Measurements from ENCODE around the gene LYPD1. TPM values are rescaled to one million over a fixed set of nuclear protein-coding genes. Genes with fewer than 3 reads are reported as not detected.

Gene LYPD1
- total RNA-seq, 1 donor from 2014 or later, result 53.2 TPM

- Histone ChIP-seq H3K27me3 (ENCODE audit: control insufficient read depth, insufficient read depth, low read length) (no peaks in the 10 kb centered on the region), H3K36me3 (ENCODE audit: control insufficient read depth, insufficient read depth, low read length) (peaks cover 2% of the 10 kb centered on the region), H3K4me3 (ENCODE audit: low read depth, low read length) (no peak overlapping the region)
- TF ChIP-seq CTCF (IDR thresholded peaks at IDR 0.05; ENCODE audit: insufficient read depth, low read length, poor library complexity, severe bottlenecking), result no peak
- no peak for DNase-seq (ENCODE audit: low read depth)
These were observed 5.9 kb downstream of the LYPD1 start for GRCh38 chr2:132664096-132664495.

- peaks cover 4% of the 10 kb centered on the region for H3K36me3 ChIP-seq (ENCODE audit: control insufficient read depth, insufficient read depth, low read length)
- TF ChIP-seq CTCF (IDR thresholded peaks at IDR 0.05; ENCODE audit: insufficient read depth, low read length, poor library complexity, severe bottlenecking), result no peak
- no peaks in the 10 kb centered on the region for H3K27me3 ChIP-seq (ENCODE audit: control insufficient read depth, insufficient read depth, low read length)
- no peak overlapping the region for H3K4me3 ChIP-seq (ENCODE audit: low read depth, low read length)
- no peak for DNase-seq (ENCODE audit: low read depth)
These were observed 7.3 kb downstream of the LYPD1 start for GRCh38 chr2:132662732-132663131.

GRCh38 chr2:132659331-132659730 is 10.7 kb downstream of the LYPD1 start:
- TF ChIP-seq CTCF (IDR thresholded peaks at IDR 0.05; ENCODE audit: insufficient read depth, low read length, poor library complexity, severe bottlenecking), result no peak
- Histone ChIP-seq H3K4me3 (ENCODE audit: low read depth, low read length) (no peak overlapping the region), H3K36me3 (ENCODE audit: control insufficient read depth, insufficient read depth, low read length) (peaks cover 4% of the 10 kb centered on the region), H3K27me3 (ENCODE audit: control insufficient read depth, insufficient read depth, low read length) (no peaks in the 10 kb centered on the region)
- no peak for DNase-seq (ENCODE audit: low read depth)

- Histone ChIP-seq H3K4me3 (ENCODE audit: low read depth, low read length) (no peak overlapping the region), H3K27me3 (ENCODE audit: control insufficient read depth, insufficient read depth, low read length) (no peaks in the 10 kb centered on the region), H3K36me3 (ENCODE audit: control insufficient read depth, insufficient read depth, low read length) (peaks cover 4% of the 10 kb centered on the region)
- DNase-seq (ENCODE audit: low read depth), result no peak
- TF ChIP-seq CTCF (IDR thresholded peaks at IDR 0.05; ENCODE audit: insufficient read depth, low read length, poor library complexity, severe bottlenecking), result no peak
These were observed 13.6 kb downstream of the LYPD1 start for GRCh38 chr2:132656266-132656975.

- DNase-seq (ENCODE audit: low read depth), result no peak
- Histone ChIP-seq H3K4me3 (ENCODE audit: low read depth, low read length) (no peak overlapping the region), H3K36me3 (ENCODE audit: control insufficient read depth, insufficient read depth, low read length) (peaks cover 4% of the 10 kb centered on the region), H3K27me3 (ENCODE audit: control insufficient read depth, insufficient read depth, low read length) (no peaks in the 10 kb centered on the region)
- TF ChIP-seq CTCF (IDR thresholded peaks at IDR 0.05; ENCODE audit: insufficient read depth, low read length, poor library complexity, severe bottlenecking), result no peak
These were observed 15.0 kb downstream of the LYPD1 start for GRCh38 chr2:132654968-132655367.

GRCh38 chr2:132654335-132654734 is 15.7 kb downstream of the LYPD1 start:
- Histone ChIP-seq H3K27me3 (ENCODE audit: control insufficient read depth, insufficient read depth, low read length) (no peaks in the 10 kb centered on the region), H3K4me3 (ENCODE audit: low read depth, low read length) (no peak overlapping the region), H3K36me3 (ENCODE audit: control insufficient read depth, insufficient read depth, low read length) (peaks cover 1% of the 10 kb centered on the region)
- no peak for TF ChIP-seq CTCF (IDR thresholded peaks at IDR 0.05; ENCODE audit: insufficient read depth, low read length, poor library complexity, severe bottlenecking)
- no peak for DNase-seq (ENCODE audit: low read depth)

Measured in kidney epithelial cell (primary cell).